ENCODE measurements around the gene SCRN1. TPM values are rescaled to one million over a fixed set of nuclear protein-coding genes. Genes with fewer than 3 reads are reported as not detected.
A peak's percentile ranks its signal among the peaks of the same experiment; 100 is the strongest.

Gene SCRN1
- total RNA-seq, 1 donor from 2014 or later: 61.2 TPM

GRCh38 chr7:30003098-30003497 lies 13.5 kb upstream of the SCRN1 start:
- no peak for DNase-seq (ENCODE audit: low spot score)

- DNase-seq (ENCODE audit: low spot score): no peak
Observed at GRCh38 chr7:30001998-30002397, 12.4 kb upstream of the SCRN1 start.

GRCh38 chr7:29998489-29998888 lies 8.9 kb upstream of the SCRN1 start:
- no peak for DNase-seq (ENCODE audit: low spot score)

- no peak for DNase-seq (ENCODE audit: low spot score)
Observed at GRCh38 chr7:29996321-29996720, 6.7 kb upstream of the SCRN1 start.

- DNase-seq (ENCODE audit: low spot score): no peak
Observed at GRCh38 chr7:29995652-29996051, 6.1 kb upstream of the SCRN1 start.

- DNase-seq (ENCODE audit: low spot score): no peak
Observed at GRCh38 chr7:29993140-29993539, 3.5 kb upstream of the SCRN1 start.

- DNase-seq (ENCODE audit: low spot score): no peak
Observed at GRCh38 chr7:29991937-29992336, 2.3 kb upstream of the SCRN1 start.

GRCh38 chr7:29990931-29991330 lies 1.3 kb upstream of the SCRN1 start:
- no peak for DNase-seq (ENCODE audit: low spot score)

GRCh38 chr7:29988424-29989256 lies 961 bp downstream of the SCRN1 start:
- peak; percentile 51 for DNase-seq (ENCODE audit: low spot score)

GRCh38 chr7:29987811-29988317 lies 1.7 kb downstream of the SCRN1 start:
- DNase-seq (ENCODE audit: low spot score): no peak

- DNase-seq (ENCODE audit: low spot score): no peak
Observed at GRCh38 chr7:29987083-29987482, 2.5 kb downstream of the SCRN1 start.

GRCh38 chr7:29980151-29980550 lies 9.4 kb downstream of the SCRN1 start:
- no peak for DNase-seq (ENCODE audit: low spot score)

- no peak for DNase-seq (ENCODE audit: low spot score)
Observed at GRCh38 chr7:29977886-29978651, 11.5 kb downstream of the SCRN1 start.

- DNase-seq (ENCODE audit: low spot score): no peak
Observed at GRCh38 chr7:29976673-29977415, 12.8 kb downstream of the SCRN1 start.

GRCh38 chr7:29976266-29976665 lies 13.3 kb downstream of the SCRN1 start:
- no peak for DNase-seq (ENCODE audit: low spot score)

GRCh38 chr7:29975561-29975960 lies 14.0 kb downstream of the SCRN1 start:
- no peak for DNase-seq (ENCODE audit: low spot score)

- no peak for DNase-seq (ENCODE audit: low spot score)
Observed at GRCh38 chr7:29974286-29974685, 15.3 kb downstream of the SCRN1 start.

GRCh38 chr7:29972315-29972669 lies 17.3 kb downstream of the SCRN1 start:
- DNase-seq (ENCODE audit: low spot score): no peak

- DNase-seq (ENCODE audit: low spot score): no peak
Observed at GRCh38 chr7:29971566-29972314, 17.9 kb downstream of the SCRN1 start.

GRCh38 chr7:29970158-29970557 lies 19.4 kb downstream of the SCRN1 start:
- no peak for DNase-seq (ENCODE audit: low spot score)

- no peak for DNase-seq (ENCODE audit: low spot score)
Observed at GRCh38 chr7:29969738-29970137, 19.9 kb downstream of the SCRN1 start.
